Activated naive CD4-positive, alpha-beta T cell treated with anti-CD3 and anti-CD28 coated beads, Interleukin-2, amount 50 U/mL, for 72 hours (primary cell): ENCODE data around the gene SLC6A8. TPM values are rescaled to one million over a fixed set of nuclear protein-coding genes. Genes with fewer than 3 reads are reported as not detected.
"Not testable (repeated sequence)": the region's sequence is repeated elsewhere in the genome, so short reads cannot be mapped to it uniquely, and the experiment has no call there.

ENCODE experiments used
- ATAC-seq, 2 donors: fragments of 150-1000 bp; cut with Tn5 transposase; 2 replicates each; pipeline ENCODE4 v1.10.0; 2021; ENCODE audit warnings: mild to moderate bottlenecking in 2 of 2, moderate library complexity in 2 of 2
- DNase-seq, 2 donors: peaks; one replicate each; pipeline ENCODE4 v3.0.0; 2021 to 2022; ENCODE audit warnings: low spot score in 2 of 2
- H3K27ac Mint-ChIP-seq, 2 donors: one replicate each; pipeline ENCODE4 v1.8.0; 2022; ENCODE audit warnings: mild to moderate bottlenecking in 2 of 2, mixed read lengths in 2 of 2
- H3K36me3 Mint-ChIP-seq, 2 donors: one replicate each; pipeline ENCODE4 v1.8.0; 2022; ENCODE audit warnings: mixed read lengths in 2 of 2
- H3K9me3 Mint-ChIP-seq, 2 donors: one replicate each; pipeline ENCODE4 v1.8.0; 2022; ENCODE audit warnings: mixed read lengths in 2 of 2
- total RNA-seq, 2 donors: library from RNA; stranded (reverse); gene quantifications; one replicate each; pipeline ENCODE4 v1.2.3, GENCODE V29; 2022

SLC6A8 gene
- total RNA-seq, 2 donors from 2014 or later: 0.16 to 2.2 TPM

GRCh38 chrX:153728951-153729631 is 41.4 kb downstream of the SLC6A8 start:
- no peak for ATAC-seq

DNA sequence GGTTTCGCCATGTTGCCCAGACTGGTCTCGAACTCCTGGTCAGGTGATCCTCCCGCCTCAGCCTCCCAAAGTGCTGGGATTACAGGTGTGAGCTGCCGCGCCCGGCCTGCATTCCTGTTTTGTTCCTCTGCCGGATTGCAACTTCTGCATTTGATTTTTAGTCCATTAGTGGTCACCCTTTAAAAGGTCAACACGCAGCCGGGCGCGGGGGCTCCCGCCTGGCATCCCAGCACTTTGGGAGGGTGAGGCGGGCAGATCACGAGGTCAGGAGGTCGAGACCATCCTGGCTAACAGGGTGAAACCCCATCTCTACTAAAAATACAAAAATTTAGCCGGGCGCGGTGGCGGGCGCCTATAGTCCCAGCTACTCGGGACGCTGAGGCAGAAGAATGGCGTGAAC is 42.4 kb downstream of the SLC6A8 start:
- H3K9me3 Mint-ChIP-seq, ATAC-seq, H3K27ac Mint-ChIP-seq, DNase-seq: not testable (repeated sequence)
- peaks cover 0 to 15% of the 10 kb centered on the region in 2 donors for H3K36me3 Mint-ChIP-seq

More at GRCh38 chrX:153728951-153729631, 41.4 kb downstream of the SLC6A8 start:
- no peak for DNase-seq
- peaks cover 0 to 5% of the 10 kb centered on the region in 2 donors for H3K9me3 Mint-ChIP-seq
- H3K36me3 Mint-ChIP-seq: peaks cover 0 to 10% of the 10 kb centered on the region in 2 donors
- H3K27ac Mint-ChIP-seq: no peak overlapping the region

- Mint-ChIP-seq H3K36me3 (peaks cover 0 to 15% of the 10 kb centered on the region in 2 donors), H3K27ac (peak overlapping the region; percentile 38 to 75), H3K9me3 (peaks cover 0 to 10% of the 10 kb centered on the region in 2 donors)
- no peak for DNase-seq
- peak in 1 of 2 donors; percentile 69 for ATAC-seq
Observed at GRCh38 chrX:153731117-153731844, 43.6 kb downstream of the SLC6A8 start.

DNA sequence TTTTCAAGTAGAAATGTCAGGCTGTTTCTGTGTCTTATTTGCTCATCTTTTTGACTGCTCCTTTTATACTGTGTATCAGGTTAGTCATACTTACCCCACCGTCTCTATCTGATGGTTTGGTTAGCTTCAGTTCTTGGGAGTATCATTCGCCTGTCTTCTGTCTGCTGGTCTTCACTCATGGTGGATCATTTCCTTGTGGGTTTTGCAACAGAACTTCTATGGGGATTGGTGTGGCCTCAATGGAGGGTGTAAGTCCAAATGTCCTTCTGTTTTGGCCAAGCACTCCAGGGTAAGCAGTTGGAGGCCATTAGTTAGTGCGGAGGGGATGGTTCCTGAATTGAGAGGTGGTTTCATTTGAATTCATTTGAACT is 44.1 kb downstream of the SLC6A8 start:
- Mint-ChIP-seq H3K36me3 (peaks cover 0 to 15% of the 10 kb centered on the region in 2 donors), H3K27ac (peak overlapping the region; percentile 68 to 75), H3K9me3 (peaks cover 0 to 10% of the 10 kb centered on the region in 2 donors)
- ATAC-seq (no peak), DNase-seq (no peak)

DNA sequence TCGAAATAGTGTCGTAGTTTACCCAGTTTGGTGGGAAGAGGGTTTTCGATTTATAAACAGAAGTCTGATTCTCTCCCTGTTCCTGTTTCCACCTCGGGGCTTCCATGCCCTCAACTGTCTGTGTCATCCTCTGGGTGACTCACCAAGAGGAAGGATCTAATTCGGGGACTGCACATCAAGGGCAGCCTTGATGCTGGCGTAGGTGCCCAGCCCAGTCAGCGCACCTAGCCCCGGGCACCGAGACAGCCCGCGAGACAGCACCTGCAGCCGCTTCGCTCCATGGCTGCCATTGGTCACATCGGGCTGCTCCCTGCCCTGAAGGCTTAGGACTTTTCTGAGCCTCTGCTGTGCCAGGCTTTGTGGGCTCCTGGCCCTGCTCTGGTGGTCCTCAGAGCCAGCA is 44.7 kb downstream of the SLC6A8 start:
- Mint-ChIP-seq H3K9me3 (peaks cover 0 to 10% of the 10 kb centered on the region in 2 donors), H3K36me3 (peaks cover 0 to 15% of the 10 kb centered on the region in 2 donors), H3K27ac (no peak overlapping the region)
- ATAC-seq (no peak), DNase-seq (no peak)

DNA sequence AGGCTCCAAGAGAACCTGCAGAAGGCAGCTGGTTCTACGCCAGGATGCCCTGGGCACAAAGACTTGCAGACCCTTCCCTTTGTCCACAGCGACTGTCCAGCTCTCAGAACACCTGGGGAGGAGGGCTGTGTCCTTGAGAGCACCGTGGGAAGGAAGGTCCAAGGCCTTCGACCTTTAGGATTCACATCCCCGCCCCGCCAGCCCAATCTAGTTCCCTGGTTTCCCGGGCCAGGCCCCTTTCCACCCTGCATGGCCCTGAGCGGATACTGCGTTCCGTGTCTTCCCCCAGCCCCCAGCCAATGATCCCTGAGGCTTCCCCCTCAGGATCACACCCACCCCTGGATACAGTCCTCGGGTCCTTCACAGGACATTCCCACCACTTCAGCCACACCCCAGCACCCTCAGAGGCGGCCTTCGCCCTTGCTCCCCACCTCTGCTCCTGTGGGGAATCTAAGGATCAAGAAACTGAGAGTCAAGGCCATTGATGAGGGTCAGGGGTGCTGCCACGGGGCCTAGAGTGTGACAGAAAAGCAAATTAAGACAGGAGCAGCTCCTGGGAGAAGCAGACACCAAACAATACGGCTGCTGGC is 46.0 kb downstream of the SLC6A8 start:
- no peak for DNase-seq
- no peak for ATAC-seq
- H3K27ac Mint-ChIP-seq: no peak overlapping the region
- peaks cover 0 to 10% of the 10 kb centered on the region in 2 donors for H3K9me3 Mint-ChIP-seq
- peaks cover 0 to 15% of the 10 kb centered on the region in 2 donors for H3K36me3 Mint-ChIP-seq

DNA sequence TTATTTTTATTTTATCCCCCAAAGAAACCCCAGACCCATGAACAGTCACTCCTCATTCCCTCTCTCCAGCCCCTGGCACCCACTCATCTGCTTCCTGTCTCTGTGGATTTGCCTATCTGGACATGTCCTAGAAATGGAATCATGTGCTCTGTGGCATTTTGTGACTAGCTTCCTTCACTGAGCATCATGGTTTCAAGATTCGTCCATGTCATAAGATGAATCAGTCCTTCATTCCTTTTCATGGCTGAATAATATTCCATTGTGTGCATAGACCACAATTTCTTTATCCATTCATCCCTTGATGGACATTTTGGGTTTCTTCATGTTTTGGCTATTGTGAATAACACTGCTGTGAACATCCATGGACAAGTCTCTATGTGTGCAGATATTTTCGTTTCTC is 47.1 kb downstream of the SLC6A8 start:
- Mint-ChIP-seq H3K36me3 (peaks cover 0 to 15% of the 10 kb centered on the region in 2 donors), H3K9me3 (peaks cover 0 to 10% of the 10 kb centered on the region in 2 donors), H3K27ac (peak overlapping the region in 1 of 2 donors; percentile 84)
- DNase-seq: no peak
- peak in 1 of 2 donors; percentile 65 for ATAC-seq

DNA sequence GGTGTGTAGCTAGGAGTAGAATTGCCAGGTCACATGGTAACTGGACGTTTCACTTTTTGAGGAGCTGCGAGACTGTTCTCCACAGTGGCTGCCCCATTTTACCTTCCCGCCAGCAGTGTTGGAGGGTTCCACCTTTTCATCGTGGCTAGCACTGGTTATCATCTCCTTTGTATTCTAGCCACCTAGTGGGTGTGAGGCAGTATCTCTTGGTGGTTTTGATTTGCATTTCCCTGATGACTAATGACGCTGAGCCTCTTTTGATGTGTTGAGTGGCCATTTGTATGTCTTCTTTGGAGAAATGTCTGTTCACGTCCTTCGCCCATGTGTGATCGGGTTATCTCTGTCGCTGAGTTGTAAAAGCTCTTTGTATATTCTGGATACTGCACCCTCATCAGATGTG is 47.5 kb downstream of the SLC6A8 start:
- Mint-ChIP-seq H3K36me3 (peaks cover 0 to 15% of the 10 kb centered on the region in 2 donors), H3K27ac (peak overlapping the region in 1 of 2 donors; percentile 84), H3K9me3 (peaks cover 0 to 10% of the 10 kb centered on the region in 2 donors)
- ATAC-seq (peak; percentile 62 to 71), DNase-seq (peak in 1 of 2 donors; percentile 10)

GRCh38 chrX:153736071-153736820 is 48.5 kb downstream of the SLC6A8 start:
- DNase-seq (no peak), ATAC-seq (no peak)
- Mint-ChIP-seq H3K27ac (no peak overlapping the region), H3K36me3 (peaks cover 0 to 10% of the 10 kb centered on the region in 2 donors), H3K9me3 (peaks cover 0 to 10% of the 10 kb centered on the region in 2 donors)

- no peak for DNase-seq
- H3K9me3 Mint-ChIP-seq: peaks cover 0 to 4% of the 10 kb centered on the region in 2 donors
- no peak for ATAC-seq
- H3K27ac Mint-ChIP-seq: no peak overlapping the region
- peaks cover 0 to 5% of the 10 kb centered on the region in 2 donors for H3K36me3 Mint-ChIP-seq
Observed at GRCh38 chrX:153736871-153737441, 49.2 kb downstream of the SLC6A8 start.

DNA sequence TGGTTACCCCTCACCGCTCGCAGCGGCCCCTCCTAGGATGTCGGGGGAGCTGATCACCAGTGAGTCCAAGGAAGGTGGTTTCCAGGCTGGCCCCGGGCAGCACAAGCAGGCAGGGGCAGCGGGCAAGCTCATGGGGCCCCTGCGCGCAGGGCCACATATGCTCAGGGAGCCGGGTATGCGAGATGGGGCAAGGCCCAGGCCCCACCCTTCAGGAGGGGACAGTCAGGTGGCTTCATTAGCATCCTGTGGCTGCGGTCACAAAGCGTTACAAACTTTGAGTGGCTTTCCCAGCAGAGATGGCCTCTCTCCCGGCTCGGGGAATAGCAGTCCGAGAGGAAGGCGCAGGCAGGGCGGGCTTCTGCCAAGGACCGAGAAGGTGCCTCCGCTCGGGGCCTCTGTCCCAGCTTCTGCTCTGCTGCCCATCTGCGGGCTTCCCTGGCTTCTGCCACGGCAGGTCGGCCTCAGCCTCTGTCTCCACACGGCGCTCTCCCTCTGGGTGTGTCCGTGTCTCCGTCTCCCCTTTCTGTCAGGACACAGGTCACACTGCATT is 50.4 kb downstream of the SLC6A8 start:
- H3K27ac Mint-ChIP-seq: no peak overlapping the region
- DNase-seq: no peak
- H3K9me3 Mint-ChIP-seq: peaks cover 0 to 4% of the 10 kb centered on the region in 2 donors
- no peak for ATAC-seq
- peaks cover 0 to 4% of the 10 kb centered on the region in 2 donors for H3K36me3 Mint-ChIP-seq

GRCh38 chrX:153739754-153740486 is 52.2 kb downstream of the SLC6A8 start:
- Mint-ChIP-seq H3K9me3 (peaks cover 0 to 1% of the 10 kb centered on the region in 2 donors), H3K36me3 (peaks cover 0 to 2% of the 10 kb centered on the region in 2 donors), H3K27ac (peak overlapping the region; percentile 55 to 88)
- ATAC-seq (peak; percentile 53 to 92), DNase-seq (no peak)

DNA sequence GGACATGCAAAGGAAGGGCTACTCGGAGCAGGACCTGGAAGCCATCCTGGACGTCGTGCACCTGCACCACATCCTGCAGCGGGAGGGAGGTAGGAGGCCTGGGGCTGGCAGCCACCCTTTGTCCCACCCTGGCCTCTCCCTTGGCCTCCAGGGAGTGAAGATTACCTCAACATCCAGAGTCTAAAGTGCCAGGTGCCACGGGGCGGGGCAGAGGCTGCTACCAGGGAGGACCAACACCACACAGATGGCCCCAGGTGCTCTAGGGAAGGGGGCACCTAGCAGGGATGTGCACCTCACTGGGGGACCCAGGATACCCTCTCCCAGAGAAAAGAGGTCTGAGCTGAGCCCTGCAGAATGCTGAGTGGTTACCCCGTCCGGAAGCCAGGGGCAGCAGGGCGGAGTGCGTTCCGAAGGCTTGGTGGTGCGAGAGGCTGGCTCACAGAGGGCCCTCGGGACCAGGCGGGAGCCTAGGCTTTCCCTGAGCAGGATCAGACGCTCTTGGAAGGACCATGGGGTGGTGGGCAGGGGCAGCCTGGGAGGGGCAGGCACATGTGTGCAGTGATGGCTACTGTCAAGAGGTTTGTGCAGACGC is 53.0 kb downstream of the SLC6A8 start:
- Mint-ChIP-seq H3K36me3 (no peaks in the 10 kb centered on the region), H3K27ac (peak overlapping the region in 1 of 2 donors; percentile 88), H3K9me3 (no peaks in the 10 kb centered on the region)
- ATAC-seq (no peak), DNase-seq (no peak)

DNA sequence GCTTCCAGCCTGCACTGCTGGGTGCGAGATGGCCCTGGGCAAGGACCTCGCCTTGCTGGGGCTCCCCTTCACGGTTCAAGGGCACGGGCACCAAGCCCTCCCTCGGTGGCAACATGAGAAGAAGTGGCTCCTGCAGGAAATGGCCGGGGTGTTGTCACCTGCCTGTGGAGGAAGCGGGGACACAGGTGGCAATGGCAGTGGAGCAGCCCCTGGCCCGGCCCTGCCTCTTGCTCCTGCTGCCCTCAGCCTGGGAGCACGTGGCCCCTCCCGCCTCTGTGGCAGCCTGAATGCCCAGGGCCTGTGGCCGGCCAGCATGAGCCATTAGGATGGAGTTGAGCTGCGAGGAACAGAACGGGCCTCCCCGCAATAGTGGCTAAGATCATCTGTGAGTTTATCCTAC is 53.7 kb downstream of the SLC6A8 start:
- H3K9me3 Mint-ChIP-seq: no peaks in the 10 kb centered on the region
- H3K36me3 Mint-ChIP-seq: no peaks in the 10 kb centered on the region
- DNase-seq (no peak), ATAC-seq (no peak)
- H3K27ac Mint-ChIP-seq: peak overlapping the region in 1 of 2 donors; percentile 88

GRCh38 chrX:153742111-153742510 is 54.4 kb downstream of the SLC6A8 start:
- not testable (repeated sequence) for DNase-seq, ATAC-seq, H3K9me3 Mint-ChIP-seq, H3K27ac Mint-ChIP-seq, H3K36me3 Mint-ChIP-seq
